HEK293T (cell line): ENCODE data around the gene CD81.

Experiments
- ELF4 ChIP-seq: fragments of 450-650 bp; IDR thresholded peaks from 2 replicates; pipeline ENCODE4 v1.6.1; 2017; ENCODE audit warnings: antibody characterized with exemption
- HDGF ChIP-seq: fragments of 450-650 bp; IDR thresholded peaks from 2 replicates; pipeline ENCODE4 v1.6.1; 2017; ENCODE audit warnings: antibody characterized with exemption, borderline replicate concordance
- NFRKB ChIP-seq: fragments of 450-650 bp; IDR thresholded peaks from 2 replicates; pipeline ENCODE4 v1.6.1; 2016; ENCODE audit warnings: mild to moderate bottlenecking, moderate library complexity
- PKNOX1 ChIP-seq: fragments of 450-650 bp; IDR thresholded peaks from 2 replicates; pipeline ENCODE4 v1.6.1; 2016
- SUZ12 ChIP-seq: fragments of 450-650 bp; IDR thresholded peaks from 2 replicates; pipeline ENCODE4 v1.6.1; 2016; ENCODE audit warnings: mild to moderate bottlenecking

DNA sequence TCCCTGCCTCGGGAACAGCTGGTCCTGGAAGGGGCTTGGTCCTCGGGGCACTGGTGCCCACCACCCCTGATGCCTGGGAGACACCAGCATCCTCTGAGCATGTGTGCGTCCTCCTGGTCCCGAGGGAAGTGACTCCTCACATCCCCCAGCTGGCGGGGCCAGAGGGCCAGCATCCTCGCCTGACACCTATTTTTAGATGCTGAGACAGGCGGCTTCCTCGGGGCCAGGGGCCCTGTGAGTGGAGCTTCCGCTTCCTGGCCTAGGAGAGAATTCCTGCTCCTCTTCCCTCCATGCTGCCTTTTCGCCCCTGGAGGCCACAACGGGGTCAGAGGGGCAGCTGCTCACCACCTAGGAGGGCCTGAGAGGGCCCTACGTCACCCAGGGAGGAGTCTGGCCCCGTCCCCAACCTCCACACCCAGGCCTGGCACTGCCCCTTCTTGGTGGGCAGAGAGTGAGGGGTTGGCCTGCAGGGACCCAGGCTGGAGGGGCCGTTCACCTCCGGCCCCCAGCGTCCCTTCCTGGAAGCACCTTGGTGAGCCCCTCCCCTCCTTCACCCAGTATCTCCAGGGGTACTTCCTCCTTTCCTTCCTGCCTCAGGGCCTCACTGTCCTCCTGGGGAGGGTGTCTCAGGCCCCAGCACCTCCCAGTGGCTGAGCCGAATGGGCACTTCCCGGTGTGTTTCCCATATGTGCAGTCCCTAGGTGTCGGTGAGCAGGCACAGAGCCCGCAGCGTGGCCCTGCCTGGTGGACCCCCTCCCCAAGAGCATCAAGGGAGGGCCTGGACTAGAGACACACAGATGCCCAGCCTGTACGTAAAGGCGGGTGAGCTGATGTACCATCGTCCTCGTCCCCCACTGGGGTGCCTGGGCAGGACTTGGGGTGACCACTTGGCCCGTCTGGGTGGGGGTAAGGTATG, 6.1 kb downstream of the CD81 start:
- no peak for TF ChIP-seq ELF4
- TF ChIP-seq PKNOX1, result no peak
- no peak for TF ChIP-seq HDGF
- TF ChIP-seq SUZ12, result no peak
- no peak for TF ChIP-seq NFRKB
